Adrenal gland (tissue), 12 donors: Measurements from ENCODE around the gene ZMYND15. TPM values are rescaled to one million over a fixed set of nuclear protein-coding genes. Genes with fewer than 3 reads are reported as not detected.
A peak's percentile ranks its signal among the peaks of the same experiment; 100 is the strongest.

Experiments used
- DNase-seq, 7 donors: peaks; one replicate each; pipeline ENCODE4 v3.0.0-alpha.2; 2019 to 2020
- H3K27ac ChIP-seq, 5 donors: fragments of 200-600 bp; sonication (generic) in 4 of 5; 1 replicate in 3 of 5; 2 replicates in 2 of 5; pipeline versions ENCODE4 v1.5.1 to v1.8.0; 2016 to 2020; ENCODE audit warnings: mild to moderate bottlenecking in 1 of 5
- H3K27me3 ChIP-seq: fragments of 200-600 bp; 2 replicates; pipeline ENCODE4 v1.8.0; 2021
- H3K36me3 ChIP-seq, 2 donors: fragments of 200-600 bp; replicated peaks in 1 of 2; 1 replicate in 1 of 2; 2 replicates in 1 of 2; pipeline versions ENCODE4 v1.5.1 to v1.8.0; 2018 to 2022
- H3K4me1 ChIP-seq, 2 donors: fragments of 200-600 bp; replicated peaks in 1 of 2; 1 replicate in 1 of 2; 2 replicates in 1 of 2; pipeline versions ENCODE4 v1.5.1 to v1.8.0; 2018 to 2021
- H3K4me3 ChIP-seq, 4 donors: fragments of 200-600 bp; sonication (generic) in 3 of 4; one replicate each; pipeline ENCODE4 v1.5.1; 2016 to 2018
- H3K9me3 ChIP-seq, 3 donors: fragments of 200-600 bp; sonication (generic) in 1 of 3; replicated peaks in 1 of 3; 1 replicate in 2 of 3; 2 replicates in 1 of 3; pipeline versions ENCODE4 v1.5.1 to v1.8.0; 2016 to 2021
- CTCF ChIP-seq, 6 experiments: fragments of 450-650 bp in 4 of 6; fragments of 200-600 bp in 2 of 6; sonication (generic) in 1 of 6; IDR thresholded peaks; 1 replicate in 5 of 6; 2 replicates in 1 of 6; pipeline versions ENCODE4 v1.5.1 to v1.8.0; 2016 to 2021; ENCODE audit warnings: antibody characterized with exemption in 6 of 6, mild to moderate bottlenecking in 2 of 6, moderate library complexity in 1 of 6
- POLR2A ChIP-seq, 2 donors: fragments of 450-650 bp; IDR thresholded peaks; one replicate each; pipeline ENCODE4 v1.6.1; 2017; ENCODE audit warnings: antibody characterized with exemption in 2 of 2, mild to moderate bottlenecking in 2 of 2, moderate library complexity in 1 of 2
- WGBS, 4 donors: extraction: QIAGEN DNeasy Blood & Tissue Kit in 2 of 4; methylation state at CpG; one replicate each; pipeline versions ENCODE4 v1.1.5 to v1.1.7; 2013 to 2017; 5-methylcytosine and 5-hydroxymethylcytosine counted together
- intact Hi-C, 2 donors: fragments of 100-400 bp; cut with DNase I; formaldehyde crosslinking; loops; one replicate each; pipeline versions ENCODE4 v1.14.1 to v1.15.0; 2022 to 2023
- polyA plus RNA-seq, 3 donors: library from polyadenylated mRNA; stranded (reverse); fragments of 200-250 nt in 2 of 3; fragments of 350-450 nt in 1 of 3; fragmentation: Illumina TruSeq in 1 of 3; extraction: RNeasy Lipid Tissue Mini Kit (QIAGEN cat#74804) in 1 of 3; gene quantifications; one replicate each; pipeline ENCODE4 v1.2.3, GENCODE V29; 2013 to 2014
- total RNA-seq, 9 donors: library from RNA; depleted of rRNA in 4 of 9; stranded (reverse); fragments of >200 nt in 4 of 9; fragments of 120-200 nt in 1 of 9; fragmentation: NEBNext Ultra II Directional in 1 of 9; extraction: Animal tissue kit (Norgen Biotek cat#: 25700) in 1 of 9; gene quantifications; one replicate each; pipeline versions ENCODE4 v1.1.0 to v1.2.4, GENCODE V29; 2013 to 2023
- donor health status: healthy with polysubstance abuse.
- donor health status: Bipolar disorder and iron deficiency.
- donor health status: DM: yes; HTN: yes; CAD: no.
- donor health status: DM: no; HTN: no; CAD: no.
- donor health status: DM: no; HTN: no; CAD: no.
- donor health status: DM: yes; HTN: yes; CAD: no.

The ZMYND15 gene
- total and polyA plus RNA-seq, 12 donors, result 0.18 to 8.4 (median 1.7) TPM

DNA sequence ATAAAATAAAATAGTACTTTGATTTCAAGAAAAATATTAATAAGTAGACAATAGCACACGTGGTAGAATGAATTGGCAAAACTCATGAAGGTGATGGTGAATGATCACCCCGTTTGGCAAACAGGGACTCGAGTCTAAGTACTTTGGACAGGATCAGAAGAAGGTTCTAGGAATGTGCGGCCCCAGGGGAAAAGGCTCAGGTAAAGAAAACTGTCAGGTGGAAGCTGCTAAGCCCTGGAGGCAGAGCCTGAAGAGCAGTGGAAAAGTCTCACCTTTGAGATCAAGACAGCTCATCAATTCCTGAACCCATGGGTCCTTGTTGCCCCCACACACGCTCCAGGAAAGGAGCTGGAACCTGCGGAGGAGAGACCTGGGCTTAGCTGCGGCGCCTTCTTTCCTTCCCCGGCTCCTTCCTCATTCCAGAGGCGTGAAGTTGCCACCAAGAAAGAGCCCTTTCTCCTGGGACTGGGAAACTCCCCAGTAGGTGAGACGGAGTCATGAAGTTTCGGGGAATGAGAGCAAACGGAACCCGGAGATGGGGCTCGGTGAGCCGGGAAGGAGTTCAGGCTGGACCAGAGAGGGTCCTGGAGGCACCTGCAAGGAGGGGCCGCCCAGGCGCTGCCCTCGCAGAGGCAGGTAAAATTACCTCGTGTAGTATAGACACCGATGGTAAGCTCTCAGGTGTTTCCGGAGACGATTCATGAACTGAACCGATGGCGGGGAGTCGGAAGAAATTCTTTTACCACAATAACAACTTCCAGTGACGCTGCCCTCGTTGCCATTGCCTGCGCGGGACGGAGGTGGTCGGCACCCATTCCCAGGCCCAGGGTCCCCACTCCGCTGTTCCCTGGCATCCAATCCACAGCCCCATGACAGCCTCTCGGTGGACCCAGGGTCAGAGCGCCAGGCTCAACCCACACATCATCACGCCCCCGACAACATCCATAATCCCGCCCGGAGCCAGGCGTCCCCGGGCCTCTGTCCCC, 1.2 kb upstream of the ZMYND15 start:
- peaks cover 6 to 13% of the 10 kb centered on the region in 2 donors for H3K4me1 ChIP-seq
- H3K36me3 ChIP-seq, result no peaks in the 10 kb centered on the region
- peak overlapping the region in 3 of 5 donors; percentile 74 to 85 (median 80) for H3K27ac ChIP-seq
- no peaks in the 10 kb centered on the region for H3K9me3 ChIP-seq
- no peaks in the 10 kb centered on the region for H3K27me3 ChIP-seq
- TF ChIP-seq CTCF (IDR thresholded peaks at IDR 0.05) (no peak), POLR2A (IDR thresholded peaks at IDR 0.05) (no peak)
- peak overlapping the region in 2 of 4 donors; percentile 56 to 91 for H3K4me3 ChIP-seq
- 30 to 51% (median 35%) methylated on average over 29 to 41 of the region's 41 CpGs for WGBS, 4 donors
- DNase-seq, result no peak
- intact Hi-C loops, result loop anchor here in 1 of 2 donors (10.0 kb wide), 1 partner anchor 46 kb away; the partner anchor contains the start of genes GLTPD2 and VMO1

DNA sequence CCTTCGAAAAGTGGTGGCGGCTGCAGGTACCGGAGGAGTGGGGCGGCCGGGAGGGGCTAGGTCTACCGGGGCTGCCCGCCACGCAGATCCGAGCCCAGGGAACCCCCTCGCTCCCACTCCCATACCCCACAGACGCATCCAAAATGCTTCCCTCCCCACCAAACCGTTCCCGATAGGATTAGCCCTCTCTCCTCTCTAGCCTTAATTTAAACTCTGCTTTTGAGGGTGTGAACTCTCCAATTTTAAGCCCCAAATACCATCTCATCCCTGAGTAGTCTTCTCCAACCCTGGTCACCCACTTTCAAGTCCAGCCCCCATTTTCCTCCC, 355 bp downstream of the ZMYND15 start:
- no peak for DNase-seq
- peak overlapping the region in 2 of 4 donors; percentile 56 to 91 for H3K4me3 ChIP-seq
- intact Hi-C loops, result no loop called here
- peaks cover 6 to 13% of the 10 kb centered on the region in 2 donors for H3K4me1 ChIP-seq
- WGBS, 4 donors, result 10 to 22% (median 12%) methylated on average over 12 to 13 of the region's 13 CpGs
- H3K27ac ChIP-seq, result peak overlapping the region in 2 of 5 donors; percentile 74 to 85
- H3K36me3 ChIP-seq, result no peaks in the 10 kb centered on the region
- peaks cover 6% of the 10 kb centered on the region for H3K27me3 ChIP-seq
- no peaks in the 10 kb centered on the region for H3K9me3 ChIP-seq
- no peak for TF ChIP-seq POLR2A (IDR thresholded peaks at IDR 0.05)
- no peak for TF ChIP-seq CTCF (IDR thresholded peaks at IDR 0.05)

DNA sequence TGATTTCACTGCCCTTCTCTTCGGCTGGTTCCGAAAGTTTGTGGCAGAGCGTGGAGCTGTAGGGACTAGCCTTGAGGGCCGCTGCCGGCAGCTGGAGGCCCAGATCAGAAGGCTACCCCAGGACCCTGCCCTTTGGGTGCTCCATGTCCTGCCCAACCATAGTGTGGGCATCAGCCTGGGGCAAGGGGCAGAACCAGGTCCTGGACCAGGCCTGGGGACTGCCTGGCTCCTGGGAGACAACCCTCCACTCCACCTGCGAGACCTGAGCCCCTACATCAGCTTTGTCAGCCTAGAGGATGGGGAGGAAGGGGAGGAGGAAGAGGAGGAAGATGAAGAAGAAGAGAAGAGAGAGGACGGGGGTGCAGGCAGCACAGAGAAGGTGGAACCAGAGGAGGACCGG, 951 bp downstream of the ZMYND15 start:
- no peaks in the 10 kb centered on the region for H3K36me3 ChIP-seq
- no peak overlapping the region for H3K4me3 ChIP-seq
- TF ChIP-seq CTCF (IDR thresholded peaks at IDR 0.05), result no peak
- H3K27me3 ChIP-seq, result peaks cover 6% of the 10 kb centered on the region
- H3K27ac ChIP-seq, result no peak overlapping the region
- 94 to 96% (median 95%) methylated on average over 4 to 8 of the region's 8 CpGs for WGBS, 4 donors
- DNase-seq, result no peak
- peaks cover 6 to 13% of the 10 kb centered on the region in 2 donors for H3K4me1 ChIP-seq
- intact Hi-C loops, result no loop called here
- no peaks in the 10 kb centered on the region for H3K9me3 ChIP-seq

DNA sequence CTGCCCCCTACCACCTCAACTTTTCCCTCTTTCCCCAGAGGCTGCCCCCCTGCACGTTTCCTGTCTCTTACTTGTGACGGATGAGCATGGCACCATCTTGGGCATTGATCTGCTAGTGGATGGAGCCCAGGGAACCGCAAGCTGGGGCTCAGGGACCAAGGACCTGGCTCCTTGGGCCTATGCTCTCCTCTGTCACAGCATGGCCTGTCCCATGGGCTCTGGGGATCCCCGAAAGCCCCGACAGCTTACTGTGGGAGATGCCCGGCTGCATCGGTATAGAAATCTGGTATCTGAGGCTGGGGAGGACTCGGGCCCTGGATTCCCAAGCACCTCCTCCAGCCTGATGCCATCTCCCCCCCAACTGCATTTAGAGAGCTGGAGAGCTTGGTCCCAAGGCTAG, 1.9 kb downstream of the ZMYND15 start:
- Histone ChIP-seq H3K4me3 (no peak overlapping the region), H3K4me1 (peaks cover 6 to 13% of the 10 kb centered on the region in 2 donors), H3K27me3 (peaks cover 6% of the 10 kb centered on the region), H3K9me3 (no peaks in the 10 kb centered on the region), H3K36me3 (no peaks in the 10 kb centered on the region), H3K27ac (no peak overlapping the region)
- TF ChIP-seq CTCF (IDR thresholded peaks at IDR 0.05) (no peak), POLR2A (IDR thresholded peaks at IDR 0.05) (no peak)
- DNase-seq, result no peak
- 94 to 100% (median 96%) methylated on average over 3 to 8 of the region's 8 CpGs for WGBS, 4 donors
- intact Hi-C loops, result no loop called here
